Measurements from ENCODE around the gene EPHX1.

The EPHX1 gene

DNA sequence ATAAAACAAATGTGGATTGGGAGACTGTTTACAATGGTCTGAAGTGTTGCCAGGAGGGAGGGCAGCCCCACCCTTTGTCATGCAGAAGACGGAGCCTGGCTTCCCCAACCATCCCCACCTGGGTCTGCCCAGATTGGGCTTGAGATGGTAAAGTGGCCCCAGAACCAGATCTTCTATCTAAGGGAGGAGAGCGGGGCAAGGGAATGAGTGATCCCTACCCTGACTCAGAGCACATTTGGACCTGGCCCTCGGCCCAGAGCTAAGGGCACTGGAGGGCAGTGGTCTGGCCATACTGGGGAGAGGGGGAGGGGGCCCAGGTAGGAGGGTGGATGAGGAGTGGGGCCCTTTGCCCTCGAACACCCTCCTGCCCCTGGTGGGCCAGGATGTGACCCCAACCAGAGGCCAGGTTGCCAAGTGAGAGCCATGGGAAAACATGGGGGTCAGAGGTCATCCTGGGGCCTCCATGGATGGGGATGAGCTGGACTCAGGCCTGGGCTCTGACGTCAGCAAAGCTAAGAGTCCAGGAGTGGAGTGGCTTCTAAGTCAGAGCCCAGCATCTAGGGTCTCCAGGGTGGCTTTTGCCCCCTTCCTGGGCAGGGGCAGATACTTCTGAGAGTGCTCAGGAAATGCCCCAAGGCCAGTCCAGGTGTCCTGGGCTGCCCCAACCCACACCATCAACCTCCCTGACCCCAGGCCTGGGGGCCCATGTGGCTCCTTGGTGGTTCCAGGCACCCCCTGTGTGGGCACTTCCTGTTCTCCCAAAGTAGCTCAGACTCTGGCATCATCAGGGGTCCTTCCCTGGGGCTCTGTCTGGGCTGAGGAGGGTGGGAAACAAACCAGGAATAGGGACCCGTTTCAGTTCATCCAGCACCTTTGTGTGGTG, 80.7 kb downstream of the EPHX1 start:
- no peak overlapping the region for H3K4me3 ChIP-seq (ENCODE audit: low read length)
- no peak overlapping the region for H3K9ac ChIP-seq (ENCODE audit: low read length)
- H3K27me3 ChIP-seq (ENCODE audit: control insufficient read depth, insufficient read depth, low read length), result peaks cover 24% of the 10 kb centered on the region
- peaks cover 16% of the 10 kb centered on the region for H3K4me1 ChIP-seq (ENCODE audit: control insufficient read depth, low read depth, low read length)
- no peaks in the 10 kb centered on the region for H3K9me3 ChIP-seq (ENCODE audit: control insufficient read depth, low read depth, low read length)
- H3K36me3 ChIP-seq (ENCODE audit: control insufficient read depth, low read depth, low read length), result no peaks in the 10 kb centered on the region
- H3K27ac ChIP-seq (ENCODE audit: low read length), result no peak overlapping the region

DNA sequence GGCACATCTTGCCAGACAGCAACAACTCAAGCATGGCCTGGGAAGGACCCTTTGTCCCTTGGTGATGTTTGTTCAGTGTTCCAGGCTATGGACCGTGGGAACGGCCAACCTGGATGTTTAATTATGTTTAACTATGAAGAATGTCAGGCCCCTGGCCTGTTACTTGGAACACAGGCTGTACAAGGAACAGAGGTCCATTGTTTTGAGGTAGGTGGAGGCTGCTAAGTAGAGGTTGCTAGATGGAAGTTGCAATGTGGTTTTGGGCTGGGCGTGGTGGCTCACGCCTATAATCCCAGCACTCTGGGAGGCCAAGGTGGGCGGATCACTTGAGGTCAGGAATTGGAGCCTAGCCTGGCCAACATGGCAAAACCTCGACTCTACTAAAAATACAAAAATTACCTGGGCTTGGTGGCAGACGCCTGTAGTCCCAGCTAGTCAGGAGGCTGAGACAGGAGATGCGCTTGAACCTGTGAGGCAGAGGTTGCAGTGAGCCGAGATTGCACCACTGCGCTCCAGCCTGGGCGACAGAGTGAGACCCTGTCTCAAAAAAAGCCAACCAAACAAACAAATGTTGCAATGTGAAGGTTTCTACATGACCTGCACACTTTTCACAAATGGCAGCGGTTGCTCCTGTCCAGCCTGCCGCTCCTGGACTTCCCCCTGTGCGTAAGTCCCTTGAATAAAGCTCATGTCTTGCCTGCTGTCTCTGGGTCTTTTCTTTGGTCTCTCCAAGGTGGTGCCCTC, 81.5 kb downstream of the EPHX1 start:
- Histone ChIP-seq H3K36me3 (ENCODE audit: control insufficient read depth, low read depth, low read length) (no peaks in the 10 kb centered on the region), H3K9ac (ENCODE audit: low read length) (no peak overlapping the region), H3K4me3 (ENCODE audit: low read length) (no peak overlapping the region), H3K4me1 (ENCODE audit: control insufficient read depth, low read depth, low read length) (peaks cover 16% of the 10 kb centered on the region), H3K27ac (ENCODE audit: low read length) (no peak overlapping the region), H3K9me3 (ENCODE audit: control insufficient read depth, low read depth, low read length) (no peaks in the 10 kb centered on the region), H3K27me3 (ENCODE audit: control insufficient read depth, insufficient read depth, low read length) (peaks cover 24% of the 10 kb centered on the region)

GRCh38 chr1:225892307-225892706, 82.4 kb downstream of the EPHX1 start:
- H3K9ac ChIP-seq (ENCODE audit: low read length), result no peak overlapping the region
- no peak overlapping the region for H3K27ac ChIP-seq (ENCODE audit: low read length)
- H3K27me3 ChIP-seq (ENCODE audit: control insufficient read depth, insufficient read depth, low read length), result peaks cover 17% of the 10 kb centered on the region
- no peaks in the 10 kb centered on the region for H3K36me3 ChIP-seq (ENCODE audit: control insufficient read depth, low read depth, low read length)
- H3K9me3 ChIP-seq (ENCODE audit: control insufficient read depth, low read depth, low read length), result no peaks in the 10 kb centered on the region
- H3K4me3 ChIP-seq (ENCODE audit: low read length), result no peak overlapping the region
- H3K4me1 ChIP-seq (ENCODE audit: control insufficient read depth, low read depth, low read length), result peaks cover 16% of the 10 kb centered on the region

Data from iPS-18a (cell line).